Measurements from ENCODE around the gene STX18.

The STX18 gene

GRCh38 chr4:4406455-4407298, 135.2 kb downstream of the STX18 start:
- no peak for DNase-seq

GRCh38 chr4:4405358-4405962, 136.4 kb downstream of the STX18 start:
- no peak for DNase-seq

- DNase-seq, result no peak
Measured at GRCh38 chr4:4402966-4403365, 138.9 kb downstream of the STX18 start.

- DNase-seq, result no peak
Measured at GRCh38 chr4:4401036-4401435, 140.8 kb downstream of the STX18 start.

GRCh38 chr4:4398430-4398829, 143.4 kb downstream of the STX18 start:
- no peak for DNase-seq

DNA sequence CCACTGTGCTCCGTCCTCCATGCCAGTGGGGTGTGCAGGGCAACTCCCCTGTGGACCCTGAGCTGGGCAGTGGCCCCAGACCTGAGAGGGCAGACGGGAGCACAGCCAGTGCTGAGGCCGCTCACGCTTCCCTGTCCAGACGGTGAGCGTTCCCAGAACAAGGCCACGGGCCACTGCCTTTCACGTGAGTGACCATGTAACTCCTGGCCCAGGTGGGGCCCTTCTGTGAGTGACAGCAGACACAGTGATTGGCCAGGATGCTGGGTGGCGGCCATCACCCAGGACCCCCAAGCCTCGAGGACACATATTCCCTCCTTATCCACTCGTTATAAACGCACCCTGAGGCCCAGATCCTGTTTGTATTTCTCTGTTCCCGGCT, 144.4 kb downstream of the STX18 start:
- no peak for DNase-seq

DNA sequence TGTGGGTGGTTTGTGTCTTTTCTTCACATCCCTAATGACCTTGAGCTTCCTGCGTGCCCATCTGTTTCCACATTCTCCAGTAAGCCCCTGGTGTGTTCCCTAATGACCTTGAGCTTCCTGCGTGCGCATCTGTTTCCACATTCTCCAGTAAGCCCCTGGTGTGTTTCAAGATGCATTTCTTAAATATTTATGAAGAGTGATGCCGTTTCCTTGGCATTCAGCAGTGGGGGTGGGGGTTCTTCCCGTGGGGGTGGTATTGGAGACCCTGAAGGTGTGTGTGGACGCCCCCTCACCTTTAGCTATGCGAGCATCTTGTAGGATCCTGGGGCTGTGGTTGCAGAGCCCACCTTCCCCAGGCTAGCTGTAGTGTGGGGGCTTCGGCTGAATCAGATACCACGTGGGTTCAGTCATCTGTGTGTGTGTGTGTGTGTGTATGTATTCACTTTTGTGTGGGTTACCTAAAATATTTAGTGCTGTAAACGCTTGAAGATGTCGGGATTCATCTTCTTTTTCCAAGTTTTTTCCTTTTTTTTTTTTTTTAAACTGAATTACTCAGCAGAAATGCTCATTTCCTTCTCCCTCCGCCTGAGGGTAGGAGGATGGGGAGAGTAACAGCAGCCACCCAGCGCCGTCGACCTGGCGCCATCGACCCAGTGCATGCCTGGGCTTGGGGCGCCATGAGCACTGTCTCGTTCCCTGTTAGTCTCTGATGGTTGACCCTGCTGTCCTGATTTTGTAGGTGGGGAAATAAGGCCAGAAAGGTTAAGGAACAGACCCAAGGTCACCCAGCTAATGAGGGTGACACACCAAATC, 145.0 kb downstream of the STX18 start:
- DNase-seq, result peak in 3 of 56 donors; percentile 11 to 34 (median 18)

DNA sequence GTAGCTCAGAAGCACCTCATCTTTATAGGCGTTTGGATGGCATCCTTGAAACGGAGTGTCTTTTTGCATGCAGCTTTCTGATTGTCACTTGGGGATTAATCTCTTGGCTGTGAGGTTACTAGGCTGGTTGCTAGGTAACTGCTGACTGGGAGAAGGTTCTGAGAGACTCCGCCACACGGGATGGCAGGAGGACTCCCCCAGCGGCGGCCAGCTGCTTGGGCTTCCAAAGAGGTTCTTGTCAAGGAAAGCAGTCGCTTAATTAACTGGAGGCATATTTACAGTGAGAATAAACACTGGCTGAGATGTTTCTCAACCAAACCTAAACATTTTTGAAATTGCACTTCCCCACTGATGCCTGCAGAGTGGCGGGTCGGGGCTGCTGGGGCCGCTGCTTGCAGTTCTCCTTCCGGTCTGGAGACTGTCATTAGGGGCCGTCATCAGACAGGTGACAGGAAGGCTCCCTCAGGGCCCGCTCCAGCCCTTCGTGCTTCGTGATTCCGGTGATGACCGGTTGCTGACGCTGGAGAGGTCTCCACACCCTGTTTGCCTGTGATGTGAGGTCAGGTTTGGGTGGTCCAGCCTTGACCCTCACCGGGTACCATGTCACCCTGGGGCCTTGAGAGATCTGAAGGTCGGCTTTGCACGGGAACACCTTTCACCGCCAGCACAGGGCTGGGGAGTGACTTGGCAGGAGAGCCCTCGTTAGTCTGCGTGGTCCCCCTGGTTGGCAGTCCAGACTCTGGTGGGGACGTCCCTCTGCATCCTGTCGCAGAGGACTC, 145.8 kb downstream of the STX18 start:
- peak in 20 of 56 donors; percentile 10 to 66 (median 30) for DNase-seq

DNA sequence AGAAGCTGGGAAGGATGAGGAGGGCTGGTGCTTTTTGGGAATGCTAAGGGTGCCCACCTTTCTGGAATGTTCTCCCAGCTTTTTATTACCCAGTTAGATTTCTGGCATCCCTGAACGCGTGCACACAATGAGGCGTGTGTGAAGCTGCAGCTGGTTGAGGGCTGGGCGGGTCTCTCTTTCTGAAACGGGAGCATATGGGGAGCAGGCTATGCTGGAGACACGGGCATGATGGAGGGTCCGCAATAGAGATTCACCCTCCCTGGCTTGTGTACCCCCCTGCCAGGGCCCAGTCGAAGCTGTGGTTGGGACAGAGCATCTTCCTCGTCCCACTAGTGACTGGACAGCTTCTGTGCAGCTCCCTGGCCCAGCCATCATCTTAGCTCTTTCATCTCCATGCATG, 146.5 kb downstream of the STX18 start:
- no peak for DNase-seq

- no peak for DNase-seq
Measured at GRCh38 chr4:4394644-4395043, 147.2 kb downstream of the STX18 start.

- no peak for DNase-seq
Measured at GRCh38 chr4:4392501-4393183, 149.2 kb downstream of the STX18 start.

DNA sequence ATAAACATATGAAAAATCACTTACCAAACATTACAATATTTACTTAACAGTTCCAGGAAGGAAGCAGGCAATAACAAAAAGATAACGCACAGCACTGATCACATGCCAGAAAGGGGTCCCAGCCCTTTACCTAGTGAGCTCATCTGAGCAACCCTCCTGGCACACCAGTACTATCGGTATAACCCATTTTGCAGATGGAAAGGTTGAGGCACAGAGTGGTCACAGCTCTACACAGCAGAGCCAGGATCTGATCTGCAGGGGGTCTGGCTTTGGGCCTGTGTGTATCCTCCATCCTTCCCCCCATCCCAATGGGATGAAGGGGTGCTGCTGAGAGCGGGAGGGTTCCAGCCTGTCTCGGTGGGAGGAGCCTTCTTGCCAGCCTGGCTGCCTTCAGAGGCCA, 150.0 kb downstream of the STX18 start:
- no peak for DNase-seq

GRCh38 chr4:4390515-4391240, 151.2 kb downstream of the STX18 start:
- no peak for DNase-seq

DNA sequence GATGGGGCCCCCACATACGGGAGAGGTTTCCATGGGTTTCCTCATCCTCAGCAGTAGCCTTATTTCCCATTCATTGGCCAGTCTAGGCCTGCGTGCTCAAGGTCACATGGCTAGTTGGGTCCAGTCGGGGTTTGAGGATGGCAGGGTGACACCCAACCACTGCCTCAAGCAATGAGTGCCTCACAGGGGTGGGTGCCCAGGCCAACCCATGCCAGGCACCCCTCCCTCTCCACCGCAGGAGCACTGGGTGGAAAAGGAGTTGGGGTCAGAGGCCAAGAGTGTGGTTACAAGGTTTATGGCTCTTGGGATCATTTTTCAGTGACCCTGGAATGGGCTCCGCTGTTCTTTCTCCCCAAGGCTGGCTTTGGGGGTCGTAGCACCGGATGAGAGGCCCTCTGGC, 151.8 kb downstream of the STX18 start:
- no peak for DNase-seq

GRCh38 chr4:4388836-4389575, 152.8 kb downstream of the STX18 start:
- no peak for DNase-seq

- no peak for DNase-seq
Measured at GRCh38 chr4:4388311-4388790, 153.5 kb downstream of the STX18 start.

GRCh38 chr4:4387531-4388310, 154.1 kb downstream of the STX18 start:
- peak in 4 of 56 donors; percentile 6 to 19 (median 12) for DNase-seq

DNA sequence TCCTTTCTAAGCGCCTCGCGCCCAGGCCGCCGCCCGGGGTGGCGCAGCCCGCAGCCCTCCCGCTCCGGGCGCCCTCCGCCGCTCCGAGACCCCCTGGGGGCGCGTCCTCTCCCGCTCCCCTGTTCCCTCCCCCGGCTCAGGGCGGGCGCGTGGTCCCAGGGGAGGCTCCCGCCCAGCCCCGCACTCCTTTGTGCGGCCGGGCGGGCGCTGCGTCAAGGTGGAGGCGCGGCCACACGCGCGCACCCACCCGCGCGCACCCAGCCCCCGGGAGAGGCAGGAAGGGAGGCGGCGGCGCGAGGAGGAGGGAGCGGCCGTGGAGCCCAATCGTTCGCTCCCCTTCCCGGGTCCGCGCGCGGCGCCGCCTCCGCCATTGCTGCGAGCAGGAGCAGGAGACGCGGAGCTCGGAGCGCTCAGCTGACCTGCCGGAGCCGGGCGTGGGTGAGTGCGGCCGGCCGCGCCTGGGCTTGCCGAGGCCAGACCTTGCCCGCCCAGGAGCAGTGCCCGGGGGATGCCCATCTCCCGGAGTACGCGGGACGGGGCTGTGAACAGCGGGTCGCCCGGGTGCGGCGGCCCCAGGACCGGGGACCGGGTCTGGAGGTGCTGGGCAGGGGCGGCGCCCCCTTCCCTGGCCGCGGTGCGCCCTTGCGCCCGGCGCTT, 155.0 kb downstream of the STX18 start, which contains the start of gene NSG1:
Gene NSG1, plus strand, starts transcription at position 367 of the 657 bp plus-strand sequence. CDS start 528 bp downstream, outside the sequence.
- DNase-seq, result peak in 17 of 56 donors; percentile 11 to 57 (median 33)

Data from amygdala (tissue), 56 donors.